SHP77 (cell line): ENCODE measurements around the gene C1orf94.

ENCODE experiments used
- DNase-seq, 2 experiments: peaks; one replicate each; lab custom pipeline; 2025; lab: John Stamatoyannopoulos, UW

The C1orf94 gene

DNA sequence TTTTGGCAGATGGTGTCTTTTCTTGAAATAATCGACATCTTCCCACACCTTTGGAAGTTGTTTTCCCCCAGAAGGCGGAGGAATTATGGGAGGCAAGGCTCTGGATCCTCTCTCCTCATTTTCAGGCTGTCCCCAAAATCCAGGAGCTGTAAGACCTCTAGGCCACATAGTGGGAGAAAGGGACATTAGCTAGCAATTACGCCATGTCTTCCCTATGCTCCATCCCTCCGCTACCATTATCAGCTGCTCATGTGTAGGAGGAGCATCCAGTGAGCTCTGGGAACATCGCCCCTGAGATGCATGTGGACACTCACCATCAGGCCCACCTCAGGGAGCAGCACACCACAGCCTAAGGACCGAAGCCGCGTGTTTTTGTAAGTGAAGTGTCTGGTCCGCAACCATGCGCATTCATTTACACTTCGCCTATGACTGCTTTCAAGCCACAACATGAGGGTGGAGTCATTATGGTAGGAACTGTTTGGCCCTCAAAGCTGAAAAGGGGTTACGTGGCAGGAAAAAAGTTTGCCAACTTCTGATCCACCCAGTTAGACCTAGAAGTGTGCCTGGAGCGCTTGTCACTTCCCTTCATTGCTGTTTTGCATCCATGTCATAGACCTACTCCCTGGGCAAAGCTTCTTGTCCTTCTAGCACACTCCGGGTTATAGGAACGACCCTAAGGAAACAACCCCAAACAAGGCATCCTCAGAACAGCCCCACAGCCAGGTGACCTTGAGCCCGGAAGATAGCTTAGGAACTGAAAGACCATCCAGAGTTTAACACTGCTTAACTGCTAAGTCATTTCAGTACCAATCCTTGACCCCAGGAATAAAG, 85.5 kb downstream of the C1orf94 start:
- DNase-seq: no peak

DNA sequence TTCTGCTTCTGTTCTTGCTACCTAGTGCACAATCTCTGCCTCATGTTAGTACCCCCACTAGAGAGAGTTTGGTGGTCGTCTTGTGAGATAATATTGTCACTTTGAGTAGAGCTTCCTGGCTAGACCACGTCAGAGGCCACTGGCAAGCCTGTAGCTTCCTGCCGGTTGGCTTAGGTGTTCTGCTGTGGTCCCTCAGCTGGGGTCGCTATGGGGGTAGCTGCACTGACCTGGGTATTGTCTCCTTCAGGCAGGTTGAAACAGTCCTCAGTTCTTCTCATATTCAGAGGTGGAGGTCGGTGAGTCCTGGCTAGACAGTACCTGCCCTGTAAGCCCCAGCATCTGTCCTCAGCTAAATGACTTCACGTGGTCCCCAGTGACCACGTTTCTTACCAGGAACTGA, 86.2 kb downstream of the C1orf94 start:
- no peak for DNase-seq

DNA sequence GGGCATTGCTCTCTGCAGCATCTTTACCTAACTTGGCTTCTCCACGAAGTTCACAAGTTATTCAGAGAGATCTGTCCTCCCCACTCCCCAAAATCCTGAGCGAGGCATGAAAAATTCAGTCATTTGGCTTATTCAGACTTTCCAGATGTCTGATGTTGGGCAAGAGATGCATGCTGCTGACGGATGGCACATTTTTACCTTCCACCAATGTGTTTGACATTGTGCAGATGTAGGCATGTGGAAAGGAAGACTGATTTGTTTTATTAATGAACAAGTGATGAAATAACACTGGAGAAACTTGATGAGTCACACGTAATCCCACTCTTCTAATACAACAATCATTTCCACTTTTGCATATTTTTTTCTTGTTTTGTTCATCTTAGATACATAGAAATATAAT, 86.7 kb downstream of the C1orf94 start:
- DNase-seq: no peak

DNA sequence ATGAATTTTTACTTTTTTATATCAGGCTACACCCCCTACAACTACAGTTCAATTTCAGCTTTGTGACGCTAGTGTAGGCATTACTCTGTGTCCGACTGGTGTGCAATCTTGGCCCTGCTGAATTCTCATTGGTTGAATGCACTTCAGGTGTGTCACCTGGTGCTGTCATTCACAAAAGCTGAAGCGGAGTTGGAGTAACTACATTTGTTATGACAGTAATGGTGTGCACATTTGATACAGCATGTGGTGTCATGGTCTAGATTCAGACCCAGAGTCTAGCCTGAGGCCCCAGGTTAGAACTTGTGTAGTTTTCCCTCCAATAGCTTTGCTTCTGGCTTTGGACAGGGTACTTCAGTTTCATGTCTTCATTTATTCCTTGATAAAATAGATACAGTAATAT, 88.7 kb downstream of the C1orf94 start:
- no peak for DNase-seq

DNA sequence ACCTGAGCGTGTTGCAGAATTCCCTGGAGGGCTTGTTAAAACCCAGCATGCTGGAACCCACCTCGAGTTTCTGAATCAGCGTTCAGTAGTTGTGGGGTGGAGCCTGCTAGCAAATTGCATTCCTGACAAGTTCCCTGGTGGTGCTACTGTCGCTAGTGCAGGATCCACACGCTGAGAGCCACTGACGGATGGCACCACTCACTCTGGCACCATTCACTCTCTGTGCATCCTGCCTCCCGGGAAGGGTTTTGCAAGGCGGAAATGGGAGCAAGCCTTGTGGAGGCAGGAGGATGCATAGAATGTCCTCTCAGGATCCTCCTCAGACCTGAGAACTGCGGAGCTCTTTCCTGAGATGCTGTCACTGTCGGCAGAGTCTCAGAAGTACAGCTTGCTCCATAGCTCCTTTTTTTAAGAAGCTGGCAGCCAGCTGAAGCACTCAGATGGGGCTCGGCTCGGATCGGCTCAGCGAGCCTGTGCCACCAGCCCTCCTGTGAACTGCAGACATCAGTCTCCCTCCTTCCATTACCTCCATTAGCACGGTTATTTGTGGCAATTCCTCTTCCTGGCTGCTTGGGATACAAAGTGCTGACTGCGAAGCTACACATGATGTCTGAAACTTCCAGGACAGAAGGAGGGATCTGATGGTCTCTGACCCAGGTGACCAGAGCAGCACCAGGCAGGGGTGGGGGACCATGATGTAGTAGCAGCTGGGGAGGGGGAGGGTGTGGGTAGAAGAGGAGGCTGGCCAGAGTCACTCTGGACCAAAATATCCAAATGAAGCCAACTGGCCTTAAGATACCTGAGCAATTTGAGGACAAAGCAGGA, 89.6 kb downstream of the C1orf94 start:
- DNase-seq: no peak

DNA sequence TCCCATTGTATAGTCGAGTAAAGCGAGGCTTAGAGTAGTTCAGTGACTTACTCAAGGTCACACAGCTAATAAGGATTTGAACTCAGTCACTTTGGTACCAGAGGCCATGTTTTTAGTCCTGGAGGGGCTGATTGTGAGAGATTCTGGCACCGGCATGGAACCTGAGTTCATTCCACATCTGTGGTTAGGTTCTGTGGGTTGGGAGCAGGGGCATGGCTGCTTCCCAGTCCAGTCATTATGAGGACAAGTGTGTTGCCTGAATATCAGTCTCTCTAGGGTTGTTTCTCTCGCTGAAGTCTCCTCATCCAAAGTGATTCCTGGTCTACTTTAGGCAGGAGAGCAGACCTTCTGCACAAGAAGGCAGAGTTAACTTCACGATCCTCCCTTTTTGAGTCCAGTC, 90.6 kb downstream of the C1orf94 start:
- DNase-seq: no peak

DNA sequence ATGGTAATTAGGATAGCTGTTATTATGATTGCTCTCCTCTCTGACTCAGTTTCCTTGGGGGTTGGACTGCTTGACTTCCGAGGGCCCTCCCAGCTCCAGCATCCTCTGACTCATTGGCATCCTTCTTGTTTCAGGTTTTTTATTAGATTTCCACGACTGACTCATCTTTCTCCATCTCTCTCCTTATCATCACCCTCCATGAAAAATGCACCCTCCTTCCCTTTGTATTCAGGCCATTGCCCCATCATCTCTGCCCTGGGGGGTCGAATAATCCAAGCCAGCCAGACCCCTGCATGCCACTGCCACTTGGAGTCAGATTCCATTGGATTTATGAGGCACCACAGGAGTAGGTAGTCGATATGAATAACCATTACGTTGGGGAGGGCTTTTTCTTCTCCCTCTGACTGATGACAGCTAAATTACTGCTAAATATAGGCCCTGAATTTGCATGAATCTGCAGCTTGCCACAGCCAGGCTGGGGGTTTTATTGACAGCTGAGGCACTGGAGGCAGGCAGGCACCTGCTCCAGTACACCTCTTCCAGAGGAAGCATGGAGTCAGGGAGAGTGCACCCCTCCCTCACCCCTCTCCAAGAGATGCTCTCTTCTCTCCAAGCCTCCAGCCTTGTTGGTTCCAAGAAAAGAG, 91.7 kb downstream of the C1orf94 start:
- no peak for DNase-seq
